ENCODE measurements around the gene RALGAPA2.

RALGAPA2 gene

GRCh38 chr20:20692587-20692986, 19.9 kb downstream of the RALGAPA2 start:
- DNase-seq (ENCODE audit: low read depth, low spot score): no peak
- no peak overlapping the region for H3K4me3 ChIP-seq (ENCODE audit: low read depth, low read length)
- TF ChIP-seq, protein P1, sequence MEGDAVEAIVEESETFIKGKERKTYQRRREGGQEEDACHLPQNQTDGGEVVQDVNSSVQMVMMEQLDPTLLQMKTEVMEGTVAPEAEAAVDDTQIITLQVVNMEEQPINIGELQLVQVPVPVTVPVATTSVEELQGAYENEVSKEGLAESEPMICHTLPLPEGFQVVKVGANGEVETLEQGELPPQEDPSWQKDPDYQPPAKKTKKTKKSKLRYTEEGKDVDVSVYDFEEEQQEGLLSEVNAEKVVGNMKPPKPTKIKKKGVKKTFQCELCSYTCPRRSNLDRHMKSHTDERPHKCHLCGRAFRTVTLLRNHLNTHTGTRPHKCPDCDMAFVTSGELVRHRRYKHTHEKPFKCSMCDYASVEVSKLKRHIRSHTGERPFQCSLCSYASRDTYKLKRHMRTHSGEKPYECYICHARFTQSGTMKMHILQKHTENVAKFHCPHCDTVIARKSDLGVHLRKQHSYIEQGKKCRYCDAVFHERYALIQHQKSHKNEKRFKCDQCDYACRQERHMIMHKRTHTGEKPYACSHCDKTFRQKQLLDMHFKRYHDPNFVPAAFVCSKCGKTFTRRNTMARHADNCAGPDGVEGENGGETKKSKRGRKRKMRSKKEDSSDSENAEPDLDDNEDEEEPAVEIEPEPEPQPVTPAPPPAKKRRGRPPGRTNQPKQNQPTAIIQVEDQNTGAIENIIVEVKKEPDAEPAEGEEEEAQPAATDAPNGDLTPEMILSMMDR (IDR thresholded peaks at IDR 0.05; ENCODE audit: low read depth, low read length): no peak
- in situ Hi-C loops (cut with HindIII; ENCODE audit: low sequenced_read_pairs): no loop called here

GRCh38 chr20:20691477-20692235, 20.8 kb downstream of the RALGAPA2 start:
- no peak for DNase-seq (ENCODE audit: low read depth, low spot score)
- H3K4me3 ChIP-seq (ENCODE audit: low read depth, low read length): no peak overlapping the region
- in situ Hi-C loops (cut with HindIII; ENCODE audit: low sequenced_read_pairs): no loop called here
- TF ChIP-seq, protein P1 (IDR thresholded peaks at IDR 0.05; ENCODE audit: low read depth, low read length): no peak

DNA sequence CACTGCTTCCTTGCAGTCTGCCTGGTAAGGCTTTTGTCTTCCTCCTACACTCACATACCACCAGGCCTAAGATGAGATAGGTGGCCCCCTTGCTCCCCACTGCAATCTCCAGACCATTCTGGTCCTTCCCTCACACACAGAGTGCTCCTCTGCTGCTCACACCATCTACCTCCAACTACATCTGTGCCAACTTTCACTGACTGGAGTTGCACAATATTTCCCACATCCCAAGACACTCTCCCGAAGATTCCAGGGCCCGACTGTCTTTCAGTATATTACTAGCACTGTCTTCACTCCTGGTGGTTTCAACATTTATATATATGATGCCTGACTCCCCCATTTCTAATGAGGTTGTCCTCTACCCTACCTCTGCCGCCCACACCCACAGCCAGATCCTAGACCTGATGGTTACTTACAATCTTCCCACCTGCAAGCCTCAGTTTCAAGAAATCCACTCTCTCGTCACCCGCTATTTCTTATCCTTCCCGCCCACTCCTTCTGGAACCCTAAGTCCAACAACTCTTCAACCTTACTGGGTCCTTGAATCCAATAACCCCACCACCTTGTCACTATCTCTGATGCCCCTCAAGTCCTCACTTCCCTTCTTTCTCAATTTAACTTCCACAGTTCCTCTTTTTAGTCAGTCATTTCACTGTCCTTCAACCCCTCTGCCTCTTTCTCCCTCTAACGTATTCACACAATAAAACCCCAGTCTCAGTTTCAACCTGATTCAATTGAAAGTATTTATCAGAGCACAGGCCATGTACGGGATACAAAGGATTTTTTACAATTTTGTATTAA, 21.6 kb downstream of the RALGAPA2 start:
- no peak overlapping the region for H3K4me3 ChIP-seq (ENCODE audit: low read depth, low read length)
- in situ Hi-C loops (cut with HindIII; ENCODE audit: low sequenced_read_pairs): no loop called here
- no peak for DNase-seq (ENCODE audit: low read depth, low spot score)
- TF ChIP-seq, protein P1 (IDR thresholded peaks at IDR 0.05; ENCODE audit: low read depth, low read length): no peak

DNA sequence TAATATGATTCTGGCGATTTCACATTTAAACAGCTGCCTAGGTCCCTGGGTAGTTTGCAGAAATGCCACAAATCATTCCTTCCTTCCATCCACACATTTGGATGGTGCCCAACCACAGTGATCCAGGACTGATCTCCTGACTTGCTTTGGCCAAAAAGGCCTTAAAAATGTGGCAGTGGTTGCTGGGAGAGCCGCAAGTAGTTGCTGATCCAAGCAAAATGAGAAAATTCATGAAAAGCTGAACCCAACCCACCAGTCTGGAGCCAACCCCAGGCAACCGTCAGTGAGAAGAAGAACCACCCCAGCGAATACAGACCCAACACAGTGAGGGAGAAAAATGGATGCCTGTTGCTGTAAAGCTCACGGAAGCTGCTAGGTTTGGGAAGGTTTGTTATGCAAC, 25.1 kb downstream of the RALGAPA2 start:
- TF ChIP-seq, protein P1 (IDR thresholded peaks at IDR 0.05; ENCODE audit: low read depth, low read length): no peak
- no peak for DNase-seq (ENCODE audit: low read depth, low spot score)
- no peak overlapping the region for H3K4me3 ChIP-seq (ENCODE audit: low read depth, low read length)
- in situ Hi-C loops (cut with HindIII; ENCODE audit: low sequenced_read_pairs): no loop called here

GRCh38 chr20:20685635-20686034, 26.8 kb downstream of the RALGAPA2 start:
- no peak for DNase-seq (ENCODE audit: low read depth, low spot score)
- TF ChIP-seq, protein P1 (IDR thresholded peaks at IDR 0.05; ENCODE audit: low read depth, low read length): no peak
- in situ Hi-C loops (cut with HindIII; ENCODE audit: low sequenced_read_pairs): no loop called here
- no peak overlapping the region for H3K4me3 ChIP-seq (ENCODE audit: low read depth, low read length)

DNA sequence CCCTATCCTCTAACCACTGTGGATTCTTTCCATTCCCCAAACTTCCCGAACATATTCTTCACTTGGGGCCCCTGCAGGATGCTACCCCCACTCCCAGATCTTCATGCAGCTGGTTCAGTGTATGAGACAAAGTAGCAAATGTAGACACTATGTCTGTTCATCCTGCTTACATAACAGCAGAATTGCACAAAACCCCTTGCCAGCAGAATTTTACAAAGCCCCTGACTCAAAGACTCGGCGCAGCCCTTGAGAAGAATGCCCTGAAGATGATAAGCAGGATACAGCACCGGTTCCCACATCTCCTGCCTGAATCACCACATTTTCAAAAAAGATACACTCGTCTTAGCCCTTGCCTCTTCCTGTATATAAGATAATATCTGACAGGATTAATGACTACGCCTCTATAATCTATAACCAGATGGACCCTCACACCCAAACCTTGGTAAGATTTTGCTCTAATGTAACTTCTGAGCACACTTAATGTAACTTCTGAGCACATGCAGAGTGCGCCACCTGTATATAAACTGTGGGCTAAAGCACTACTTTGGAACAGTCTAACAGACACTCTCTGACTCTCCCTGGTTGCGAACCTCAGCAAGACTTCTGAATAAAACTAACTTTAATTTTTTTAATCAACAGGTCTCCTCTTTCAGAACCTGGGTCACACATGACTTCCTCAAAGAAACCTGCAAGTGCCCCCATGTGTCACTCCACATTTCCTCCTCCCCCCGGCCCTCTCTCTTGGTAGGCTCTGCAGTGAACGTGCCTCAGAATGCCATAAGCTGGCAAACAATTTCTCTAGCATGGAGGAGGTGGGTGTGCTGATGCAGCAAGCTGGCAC, 28.7 kb downstream of the RALGAPA2 start:
- TF ChIP-seq, protein P1 (IDR thresholded peaks at IDR 0.05; ENCODE audit: low read depth, low read length): no peak
- in situ Hi-C loops (cut with HindIII; ENCODE audit: low sequenced_read_pairs): no loop called here
- DNase-seq (ENCODE audit: low read depth, low spot score): no peak
- no peak overlapping the region for H3K4me3 ChIP-seq (ENCODE audit: low read depth, low read length)

Data from astrocyte of the spinal cord (primary cell).